K562 (cell line): ENCODE results near the gene FCHSD1. TPM values are rescaled to one million over a fixed set of nuclear protein-coding genes. Genes with fewer than 3 reads are reported as not detected.
A peak's percentile ranks its signal among the peaks of the same experiment; 100 is the strongest.

Experiments
- CHAMP1 ChIP-seq: fragments of 450-650 bp; IDR thresholded peaks from 2 replicates; pipeline ENCODE4 v1.6.1; 2016; ENCODE audit warnings: mild to moderate bottlenecking
- CHD1 ChIP-seq: fragments of 200-600 bp; sonication (generic); IDR thresholded peaks from one replicate; pipeline ENCODE4 v1.6.1; 2012; ENCODE audit warnings: mild to moderate bottlenecking, moderate library complexity, low read length, inconsistent platforms
- DMBX1 ChIP-seq: fragments of 250-450 bp; sonication (Bioruptor Pico); IDR thresholded peaks from 2 replicates; pipeline ENCODE4 v1.8.0; 2022; ENCODE audit warnings: inconsistent platforms, mild to moderate bottlenecking, moderate library complexity, borderline replicate concordance
- EP300 ChIP-seq: IDR thresholded peaks from 2 replicates; pipeline ENCODE4 v1.6.1; 2012; ENCODE audit warnings: low read length, improper control_type of control experiment
- MYNN ChIP-seq, 2 experiments: sonication (generic); formaldehyde crosslinking in 1 of 2; IDR thresholded peaks; 2 replicates each; pipeline versions ENCODE4 v1.5.0 to v1.6.1; 2016 to 2020; ENCODE audit warnings: antibody characterized with exemption in 1 of 2, missing genetic modification reagents in 1 of 2
- PHF8 ChIP-seq: fragments of 200-600 bp; sonication (generic); IDR thresholded peaks from 2 replicates; pipeline ENCODE4 v1.6.1; 2012; ENCODE audit warnings: mixed run types, mild to moderate bottlenecking, inconsistent platforms, low read length, moderate library complexity, borderline replicate concordance
- STAG1 ChIP-seq: sonication (generic); formaldehyde crosslinking; IDR thresholded peaks from 2 replicates; pipeline ENCODE4 v1.5.0; 2020; ENCODE audit warnings: missing genetic modification reagents, borderline replicate concordance
- TAF7 ChIP-seq: fragments of 450-650 bp; IDR thresholded peaks from 2 replicates; pipeline ENCODE4 v1.6.1; 2016; ENCODE audit warnings: missing genetic modification characterization, missing compliant biosample characterization
- TAL1 ChIP-seq: fragments of 450-650 bp; IDR thresholded peaks from 2 replicates; pipeline ENCODE4 v1.6.1; 2016; ENCODE audit warnings: mild to moderate bottlenecking
- THRB ChIP-seq: fragments of 450-650 bp; formaldehyde crosslinking; conservative IDR thresholded peaks from 2 replicates; pipeline ENCODE4 v1.4.0; 2022; ENCODE audit warnings: mild to moderate bottlenecking, missing genetic modification characterization
- ZKSCAN8 ChIP-seq: fragments of 200-800 bp; sonication (Bioruptor generic); IDR thresholded peaks from 2 replicates; pipeline ENCODE4 v1.6.1; 2016; ENCODE audit warnings: missing genetic modification characterization, missing compliant biosample characterization
- ZNF133 ChIP-seq: fragments of 250-450 bp; sonication (Bioruptor Pico); IDR thresholded peaks from 2 replicates; pipeline ENCODE4 v1.4.0; 2020; ENCODE audit warnings: mild to moderate bottlenecking
- polyA plus RNA-seq, 8 experiments: library from polyadenylated mRNA; depleted of rRNA in 4 of 8; stranded (reverse) in 5 of 8; unstranded in 3 of 8; fragments of >200 nt; fragmentation: Nextera tagmentation in 2 of 8; fragmentation: Illumina TruSeq in 1 of 8; extraction: Ambion mirVana in 2 of 8; extraction: Trizol in 1 of 8; gene quantifications; 2 replicates each; pipeline versions ENCODE4 v1.2.1 to v1.2.3, GENCODE V29; 2011 to 2014; ENCODE audit warnings: inconsistent platforms in 1 of 8, missing spikeins in 1 of 8
- total RNA-seq, 7 experiments: library from RNA; depleted of rRNA in 6 of 7; stranded (reverse); fragments of >200 nt in 6 of 7; fragmentation: Illumina TruSeq in 2 of 7; extraction: Trizol in 2 of 7; gene quantifications; 2 replicates each; pipeline versions ENCODE4 v1.2.1 to v1.2.3, GENCODE V29; 2011 to 2021; ENCODE audit warnings: low replicate concordance in 1 of 7
- TF ChIP-seq, protein P1 (sequence below): fragments of 250-450 bp; sonication (Bioruptor Pico); IDR thresholded peaks from 2 replicates; pipeline ENCODE4 v1.5.0; 2021; ENCODE audit warnings: mild to moderate bottlenecking, borderline replicate concordance
- TF ChIP-seq, protein P2 (sequence below): sonication (generic); formaldehyde crosslinking; IDR thresholded peaks from 2 replicates; pipeline ENCODE4 v1.8.0; 2022; ENCODE audit warnings: missing genetic modification reagents, mild to moderate bottlenecking, moderate library complexity, borderline replicate concordance
- TF ChIP-seq, protein P3 (sequence below), 2 experiments: fragments of 450-650 bp in 1 of 2; IDR thresholded peaks; 2 replicates each; pipeline ENCODE4 v1.6.1; 2011 to 2017; ENCODE audit warnings: low read depth in 2 of 2, antibody characterized with exemption in 1 of 2, borderline replicate concordance in 1 of 2, low read length in 1 of 2, mild to moderate bottlenecking in 1 of 2, mixed read lengths in 1 of 2; ENCODE audit not compliant: control insufficient read depth in 1 of 2

Gene FCHSD1
- total and polyA plus RNA-seq, 9 of the 15 experiments (the other 6 are each of a cell fraction or from before 2014, with no cell fraction given): 0.35 to 37.5 (median 13.6) TPM

- TF ChIP-seq CHAMP1: no peak
- no peak for TF ChIP-seq THRB (CRISPR knock-in tag)
- TF ChIP-seq ZKSCAN8 (CRISPR knock-in tag): peak; percentile 85; the same call in 1 of the 2 replicates
- TF ChIP-seq CHD1: no peak
- TF ChIP-seq PHF8: 0 out of 2 replicates have a peak, but pooled peaks have one; percentile 3
- TF ChIP-seq, protein P1, sequence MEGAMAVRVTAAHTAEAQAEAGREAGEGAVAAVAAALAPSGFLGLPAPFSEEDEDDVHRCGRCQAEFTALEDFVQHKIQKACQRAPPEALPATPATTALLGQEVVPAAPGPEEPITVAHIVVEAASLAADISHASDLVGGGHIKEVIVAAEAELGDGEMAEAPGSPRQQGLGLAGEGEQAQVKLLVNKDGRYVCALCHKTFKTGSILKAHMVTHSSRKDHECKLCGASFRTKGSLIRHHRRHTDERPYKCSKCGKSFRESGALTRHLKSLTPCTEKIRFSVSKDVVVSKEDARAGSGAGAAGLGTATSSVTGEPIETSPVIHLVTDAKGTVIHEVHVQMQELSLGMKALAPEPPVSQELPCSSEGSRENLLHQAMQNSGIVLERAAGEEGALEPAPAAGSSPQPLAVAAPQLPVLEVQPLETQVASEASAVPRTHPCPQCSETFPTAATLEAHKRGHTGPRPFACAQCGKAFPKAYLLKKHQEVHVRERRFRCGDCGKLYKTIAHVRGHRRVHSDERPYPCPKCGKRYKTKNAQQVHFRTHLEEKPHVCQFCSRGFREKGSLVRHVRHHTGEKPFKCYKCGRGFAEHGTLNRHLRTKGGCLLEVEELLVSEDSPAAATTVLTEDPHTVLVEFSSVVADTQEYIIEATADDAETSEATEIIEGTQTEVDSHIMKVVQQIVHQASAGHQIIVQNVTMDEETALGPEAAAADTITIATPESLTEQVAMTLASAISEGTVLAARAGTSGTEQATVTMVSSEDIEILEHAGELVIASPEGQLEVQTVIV: no peak
- TF ChIP-seq, protein P2, sequence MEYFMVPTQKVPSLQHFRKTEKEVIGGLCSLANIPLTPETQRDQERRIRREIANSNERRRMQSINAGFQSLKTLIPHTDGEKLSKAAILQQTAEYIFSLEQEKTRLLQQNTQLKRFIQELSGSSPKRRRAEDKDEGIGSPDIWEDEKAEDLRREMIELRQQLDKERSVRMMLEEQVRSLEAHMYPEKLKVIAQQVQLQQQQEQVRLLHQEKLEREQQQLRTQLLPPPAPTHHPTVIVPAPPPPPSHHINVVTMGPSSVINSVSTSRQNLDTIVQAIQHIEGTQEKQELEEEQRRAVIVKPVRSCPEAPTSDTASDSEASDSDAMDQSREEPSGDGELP: no peak; the same call in 1 of the 2 replicates
- TF ChIP-seq, protein P3, sequence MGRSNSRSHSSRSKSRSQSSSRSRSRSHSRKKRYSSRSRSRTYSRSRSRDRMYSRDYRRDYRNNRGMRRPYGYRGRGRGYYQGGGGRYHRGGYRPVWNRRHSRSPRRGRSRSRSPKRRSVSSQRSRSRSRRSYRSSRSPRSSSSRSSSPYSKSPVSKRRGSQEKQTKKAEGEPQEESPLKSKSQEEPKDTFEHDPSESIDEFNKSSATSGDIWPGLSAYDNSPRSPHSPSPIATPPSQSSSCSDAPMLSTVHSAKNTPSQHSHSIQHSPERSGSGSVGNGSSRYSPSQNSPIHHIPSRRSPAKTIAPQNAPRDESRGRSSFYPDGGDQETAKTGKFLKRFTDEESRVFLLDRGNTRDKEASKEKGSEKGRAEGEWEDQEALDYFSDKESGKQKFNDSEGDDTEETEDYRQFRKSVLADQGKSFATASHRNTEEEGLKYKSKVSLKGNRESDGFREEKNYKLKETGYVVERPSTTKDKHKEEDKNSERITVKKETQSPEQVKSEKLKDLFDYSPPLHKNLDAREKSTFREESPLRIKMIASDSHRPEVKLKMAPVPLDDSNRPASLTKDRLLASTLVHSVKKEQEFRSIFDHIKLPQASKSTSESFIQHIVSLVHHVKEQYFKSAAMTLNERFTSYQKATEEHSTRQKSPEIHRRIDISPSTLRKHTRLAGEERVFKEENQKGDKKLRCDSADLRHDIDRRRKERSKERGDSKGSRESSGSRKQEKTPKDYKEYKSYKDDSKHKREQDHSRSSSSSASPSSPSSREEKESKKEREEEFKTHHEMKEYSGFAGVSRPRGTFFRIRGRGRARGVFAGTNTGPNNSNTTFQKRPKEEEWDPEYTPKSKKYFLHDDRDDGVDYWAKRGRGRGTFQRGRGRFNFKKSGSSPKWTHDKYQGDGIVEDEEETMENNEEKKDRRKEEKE (IDR thresholded peaks at IDR 0.05; ENCODE audit: borderline replicate concordance in 1 of 2, control insufficient read depth in 1 of 2, low read depth in 2 of 2, low read length in 1 of 2): no peak
- TF ChIP-seq ZNF133 (CRISPR knock-in tag): no peak
- no peak for TF ChIP-seq DMBX1 (CRISPR knock-in tag)
- TF ChIP-seq EP300: no peak
- peak; percentile 90 for TF ChIP-seq STAG1 (CRISPR knock-in tag)
- TF ChIP-seq TAF7 (tag): no peak
- no peak for TF ChIP-seq TAL1
- peak; percentile 43; the same call in 1 of the 2 replicates for TF ChIP-seq MYNN (IDR thresholded peaks at IDR 0.05)
- TF ChIP-seq MYNN (CRISPR knock-in tag; IDR thresholded peaks at IDR 0.05): no peak
These were observed 40.8 kb upstream of the FCHSD1 start (continued) for GRCh38 chr5:141691867-141692532.
